ENCODE data around the gene RUNX2. TPM values are rescaled to one million over a fixed set of nuclear protein-coding genes. Genes with fewer than 3 reads are reported as not detected.

The RUNX2 gene
- total and polyA plus RNA-seq, 9 of the 15 experiments (the other 6 are each of a cell fraction or from before 2014, with no cell fraction given), result 0.29 to 1.00 (median 0.43) TPM

DNA sequence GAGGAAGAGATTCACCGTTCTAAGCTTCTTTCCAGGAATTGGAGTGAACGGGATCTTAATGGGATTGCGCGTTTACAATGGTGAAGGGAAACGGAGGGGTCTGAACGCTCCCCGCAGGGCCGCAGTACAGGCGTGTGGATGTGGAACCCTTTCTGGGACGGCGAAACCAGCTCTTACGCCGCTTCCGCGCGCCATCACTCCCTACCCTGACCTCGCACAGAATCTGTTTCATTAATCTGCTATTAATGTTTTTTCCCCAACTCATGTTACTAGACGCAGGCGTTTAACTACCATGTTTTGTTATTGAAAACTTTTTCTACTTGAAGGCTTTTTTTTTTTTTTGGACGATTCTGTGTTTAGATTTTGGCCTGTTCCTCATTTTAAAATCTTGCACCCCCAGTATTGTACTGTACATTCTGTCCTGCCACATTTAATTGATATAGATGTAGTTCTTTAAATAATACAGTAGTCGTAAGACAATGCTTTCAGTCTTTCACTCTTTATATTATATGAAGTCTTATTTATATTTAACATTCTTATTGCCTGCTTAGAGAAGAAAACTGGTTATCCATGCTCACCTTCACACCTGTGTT is 50.3 kb downstream of the RUNX2 start (continued):
- TF ChIP-seq, protein P1, sequence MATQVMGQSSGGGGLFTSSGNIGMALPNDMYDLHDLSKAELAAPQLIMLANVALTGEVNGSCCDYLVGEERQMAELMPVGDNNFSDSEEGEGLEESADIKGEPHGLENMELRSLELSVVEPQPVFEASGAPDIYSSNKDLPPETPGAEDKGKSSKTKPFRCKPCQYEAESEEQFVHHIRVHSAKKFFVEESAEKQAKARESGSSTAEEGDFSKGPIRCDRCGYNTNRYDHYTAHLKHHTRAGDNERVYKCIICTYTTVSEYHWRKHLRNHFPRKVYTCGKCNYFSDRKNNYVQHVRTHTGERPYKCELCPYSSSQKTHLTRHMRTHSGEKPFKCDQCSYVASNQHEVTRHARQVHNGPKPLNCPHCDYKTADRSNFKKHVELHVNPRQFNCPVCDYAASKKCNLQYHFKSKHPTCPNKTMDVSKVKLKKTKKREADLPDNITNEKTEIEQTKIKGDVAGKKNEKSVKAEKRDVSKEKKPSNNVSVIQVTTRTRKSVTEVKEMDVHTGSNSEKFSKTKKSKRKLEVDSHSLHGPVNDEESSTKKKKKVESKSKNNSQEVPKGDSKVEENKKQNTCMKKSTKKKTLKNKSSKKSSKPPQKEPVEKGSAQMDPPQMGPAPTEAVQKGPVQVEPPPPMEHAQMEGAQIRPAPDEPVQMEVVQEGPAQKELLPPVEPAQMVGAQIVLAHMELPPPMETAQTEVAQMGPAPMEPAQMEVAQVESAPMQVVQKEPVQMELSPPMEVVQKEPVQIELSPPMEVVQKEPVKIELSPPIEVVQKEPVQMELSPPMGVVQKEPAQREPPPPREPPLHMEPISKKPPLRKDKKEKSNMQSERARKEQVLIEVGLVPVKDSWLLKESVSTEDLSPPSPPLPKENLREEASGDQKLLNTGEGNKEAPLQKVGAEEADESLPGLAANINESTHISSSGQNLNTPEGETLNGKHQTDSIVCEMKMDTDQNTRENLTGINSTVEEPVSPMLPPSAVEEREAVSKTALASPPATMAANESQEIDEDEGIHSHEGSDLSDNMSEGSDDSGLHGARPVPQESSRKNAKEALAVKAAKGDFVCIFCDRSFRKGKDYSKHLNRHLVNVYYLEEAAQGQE (IDR thresholded peaks at IDR 0.05; ENCODE audit: borderline replicate concordance), result no peak
- TF ChIP-seq, protein P1 (CRISPR knock-in tag; IDR thresholded peaks at IDR 0.05; ENCODE audit: low read depth), result 0 out of 2 replicates have a peak, but pooled peaks have one; percentile 42
- TF ChIP-seq CBX1 (IDR thresholded peaks at IDR 0.05; ENCODE audit: low read depth) (0 out of 2 replicates have a peak, but pooled peaks have one; percentile 1), SMARCC2 (IDR thresholded peaks at IDR 0.05; ENCODE audit: low read depth) (peak; percentile 50; the same call in 1 of the 2 replicates), TBP (optimal IDR thresholded peaks at IDR 0.05; ENCODE audit: low read depth, low read length) (no peak), RFX7 (CRISPR knock-in tag; IDR thresholded peaks at IDR 0.05) (0 out of 2 replicates have a peak, but pooled peaks have one; percentile 44), CTCF (IDR thresholded peaks at IDR 0.05 in 2 of 3, conservative IDR thresholded peaks at IDR 0.05 in 1 of 3; ENCODE audit: insufficient read depth in 2 of 3, low read depth in 1 of 3, low read length in 3 of 3) (no peak), ZNF785 (CRISPR knock-in tag; IDR thresholded peaks at IDR 0.05) (no peak), RUNX1 (IDR thresholded peaks at IDR 0.05; ENCODE audit: low read depth) (no peak; the same call in 1 of the 2 replicates), SRSF3 (IDR thresholded peaks at IDR 0.05; ENCODE audit: insufficient read depth, low read length) (no peak), CREB5 (CRISPR knock-in tag; IDR thresholded peaks at IDR 0.05) (peak; percentile 68; the same call in 1 of the 2 replicates), ZNF766 (CRISPR knock-in tag; conservative IDR thresholded peaks at IDR 0.05) (peak; percentile 4; the same call in 1 of the 2 replicates), ZBTB26 (CRISPR knock-in tag; IDR thresholded peaks at IDR 0.05) (0 out of 2 replicates have a peak, but pooled peaks have one; percentile 70)

Measured in K562 (cell line).